ENCODE results near the gene CDH6. TPM values are rescaled to one million over a fixed set of nuclear protein-coding genes. Genes with fewer than 3 reads are reported as not detected.
A peak's percentile ranks its signal among the peaks of the same experiment; 100 is the strongest.

Gene CDH6
- total RNA-seq, 1 experiment from 2014 or later: 0.57 TPM

- DNase-seq (ENCODE audit: low read depth): no peak
Observed at GRCh38 chr5:31329715-31330114, 136.2 kb downstream of the CDH6 start.

- DNase-seq (ENCODE audit: low read depth): no peak
Observed at GRCh38 chr5:31332160-31332559, 138.7 kb downstream of the CDH6 start.

- no peak for DNase-seq (ENCODE audit: low read depth)
Observed at GRCh38 chr5:31333475-31333874, 140.0 kb downstream of the CDH6 start.

- DNase-seq (ENCODE audit: low read depth): no peak
Observed at GRCh38 chr5:31334061-31334860, 140.8 kb downstream of the CDH6 start.

- DNase-seq (ENCODE audit: low read depth): no peak
Observed at GRCh38 chr5:31335456-31335855, 142.0 kb downstream of the CDH6 start.

GRCh38 chr5:31343946-31344345 is 150.5 kb downstream of the CDH6 start:
- no peak for DNase-seq (ENCODE audit: low read depth)

- DNase-seq (ENCODE audit: low read depth): no peak
Observed at GRCh38 chr5:31346896-31347551, 153.5 kb downstream of the CDH6 start.

GRCh38 chr5:31347552-31347905 is 154.0 kb downstream of the CDH6 start:
- DNase-seq (ENCODE audit: low read depth): no peak

GRCh38 chr5:31350395-31350794 is 156.9 kb downstream of the CDH6 start:
- no peak for DNase-seq (ENCODE audit: low read depth)

- no peak for DNase-seq (ENCODE audit: low read depth)
Observed at GRCh38 chr5:31355337-31355736, 161.9 kb downstream of the CDH6 start.

GRCh38 chr5:31357038-31357437 is 163.6 kb downstream of the CDH6 start:
- no peak for DNase-seq (ENCODE audit: low read depth)

- DNase-seq (ENCODE audit: low read depth): no peak
Observed at GRCh38 chr5:31359839-31360238, 166.4 kb downstream of the CDH6 start.

- peak; percentile 54 for DNase-seq (ENCODE audit: low read depth)
Observed at GRCh38 chr5:31361234-31361633, 167.7 kb downstream of the CDH6 start.

- DNase-seq (ENCODE audit: low read depth): peak; percentile 45
Observed at GRCh38 chr5:31361704-31362528, 168.4 kb downstream of the CDH6 start.

- DNase-seq (ENCODE audit: low read depth): no peak
Observed at GRCh38 chr5:31362529-31362900, 169.0 kb downstream of the CDH6 start.

- no peak for DNase-seq (ENCODE audit: low read depth)
Observed at GRCh38 chr5:31362931-31363568, 169.6 kb downstream of the CDH6 start.

GRCh38 chr5:31364881-31365636 is 171.6 kb downstream of the CDH6 start:
- DNase-seq (ENCODE audit: low read depth): no peak

GRCh38 chr5:31365776-31366175 is 172.3 kb downstream of the CDH6 start:
- DNase-seq (ENCODE audit: low read depth): no peak

GRCh38 chr5:31366941-31367340 is 173.5 kb downstream of the CDH6 start:
- no peak for DNase-seq (ENCODE audit: low read depth)

- DNase-seq (ENCODE audit: low read depth): no peak
Observed at GRCh38 chr5:31372124-31372523, 178.6 kb downstream of the CDH6 start.

- no peak for DNase-seq (ENCODE audit: low read depth)
Observed at GRCh38 chr5:31375999-31376720, 182.7 kb downstream of the CDH6 start.
